Mucosa of descending colon (tissue), 3 donors: ENCODE data around the gene MYO9B. TPM values are rescaled to one million over a fixed set of nuclear protein-coding genes. Genes with fewer than 3 reads are reported as not detected.

Experiments
- ATAC-seq: fragments of 200-7000 bp; cut with Tn5 transposase; one replicate; pipeline ENCODE4 v1.9.1; 2020; ENCODE audit warnings: mild to moderate bottlenecking, moderate library complexity
- DNase-seq, 3 donors: peaks; one replicate each; pipeline ENCODE4 v3.0.0-alpha.2; 2020
- H3K36me3 ChIP-seq: fragments of 200-600 bp; one replicate; pipeline ENCODE4 v1.8.0; 2021; ENCODE audit warnings: low read depth, mild to moderate bottlenecking
- H3K4me1 ChIP-seq: fragments of 200-600 bp; one replicate; pipeline ENCODE4 v1.8.0; 2021; ENCODE audit warnings: low read depth, mild to moderate bottlenecking
- H3K4me3 ChIP-seq: fragments of 200-600 bp; one replicate; pipeline ENCODE4 v1.8.0; 2021; ENCODE audit warnings: mild to moderate bottlenecking
- H3K9me3 ChIP-seq: fragments of 200-600 bp; one replicate; pipeline ENCODE4 v1.8.0; 2021; ENCODE audit warnings: mild to moderate bottlenecking
- CTCF ChIP-seq: fragments of 200-600 bp; IDR thresholded peaks from one replicate; pipeline ENCODE4 v1.8.0; 2022; ENCODE audit warnings: antibody characterized with exemption, mild to moderate bottlenecking
- intact Hi-C, 2 donors: fragments of 100-400 bp; cut with DNase I in 1 of 2; cut with micrococcal nuclease in 1 of 2; formaldehyde crosslinking; loops; one replicate each; pipeline versions ENCODE4 v1.11.0 to v1.11.1; 2022; cut with DNase I, micrococcal nuclease
- total RNA-seq, 3 donors: library from RNA; stranded (reverse); fragmentation: NEBNext Ultra II Directional in 2 of 3; extraction: Animal tissue kit (Norgen Biotek cat#: 25700) in 2 of 3; gene quantifications; one replicate each; pipeline versions ENCODE4 v1.2.1 to v1.2.4, GENCODE V29; 2021 to 2023
- donor health status: DM: no; HTN: no; CAD: no; lungs with moderate emphysema.
- donor health status: DM: no; HTN: no; CAD: no.
- donor health status: DM: no; HTN: yes; CAD: no.

MYO9B gene
- total RNA-seq, 3 donors from 2014 or later: 73.7 to 91.8 (median 90.8) TPM

GRCh38 chr19:17078036-17078919 lies 2.7 kb downstream of the MYO9B start:
- peaks cover 22% of the 10 kb centered on the region for H3K4me1 ChIP-seq
- no peaks in the 10 kb centered on the region for H3K36me3 ChIP-seq
- no peak for ATAC-seq
- TF ChIP-seq CTCF: no peak
- intact Hi-C loops: no loop called here
- DNase-seq: no peak
- no peaks in the 10 kb centered on the region for H3K9me3 ChIP-seq
- H3K4me3 ChIP-seq: no peak overlapping the region

- peaks cover 18% of the 10 kb centered on the region for H3K4me1 ChIP-seq
- TF ChIP-seq CTCF: no peak
- ATAC-seq (no peak), DNase-seq (no peak)
- no peaks in the 10 kb centered on the region for H3K9me3 ChIP-seq
- intact Hi-C loops: no loop called here
- no peaks in the 10 kb centered on the region for H3K36me3 ChIP-seq
- no peak overlapping the region for H3K4me3 ChIP-seq
These were observed 3.5 kb downstream of the MYO9B start for GRCh38 chr19:17078920-17079709.

DNA sequence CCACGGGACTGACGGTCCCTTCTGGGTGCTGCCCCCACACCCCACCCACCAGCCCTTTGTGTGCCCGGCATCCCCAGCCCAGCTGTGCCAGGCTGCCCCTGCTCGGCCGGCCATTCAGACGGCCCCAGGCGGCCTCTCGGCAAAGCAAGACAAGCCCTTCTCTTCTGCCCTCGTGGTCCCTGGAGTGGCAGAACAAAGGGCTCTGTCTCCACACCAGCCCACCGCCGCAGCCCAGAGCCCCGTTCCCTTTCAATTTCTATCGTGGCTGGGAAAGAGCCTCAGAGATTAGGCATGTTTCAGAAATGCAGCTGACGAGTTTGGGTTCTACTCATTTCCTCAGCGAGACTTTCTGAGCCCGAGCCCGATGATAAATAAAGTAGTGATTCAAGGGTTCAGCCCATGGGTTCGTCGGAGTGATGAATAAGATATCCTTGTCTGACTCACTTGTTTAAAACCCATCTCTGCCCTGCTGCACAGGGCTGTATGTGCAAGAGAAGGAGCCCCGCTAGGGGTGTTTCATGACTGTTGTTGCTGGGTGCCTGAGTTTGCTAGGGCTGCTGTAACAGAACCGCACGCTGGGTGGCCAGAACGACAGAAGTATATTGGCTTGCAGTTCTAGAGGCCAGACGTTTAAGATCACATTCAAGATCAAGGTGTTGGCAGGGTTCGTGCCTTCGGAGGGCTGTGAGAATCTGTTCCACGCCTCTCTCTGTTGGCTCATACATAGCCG lies 4.3 kb downstream of the MYO9B start:
- Histone ChIP-seq H3K4me3 (no peak overlapping the region), H3K4me1 (peaks cover 14% of the 10 kb centered on the region)
- intact Hi-C loops: no loop called here

DNA sequence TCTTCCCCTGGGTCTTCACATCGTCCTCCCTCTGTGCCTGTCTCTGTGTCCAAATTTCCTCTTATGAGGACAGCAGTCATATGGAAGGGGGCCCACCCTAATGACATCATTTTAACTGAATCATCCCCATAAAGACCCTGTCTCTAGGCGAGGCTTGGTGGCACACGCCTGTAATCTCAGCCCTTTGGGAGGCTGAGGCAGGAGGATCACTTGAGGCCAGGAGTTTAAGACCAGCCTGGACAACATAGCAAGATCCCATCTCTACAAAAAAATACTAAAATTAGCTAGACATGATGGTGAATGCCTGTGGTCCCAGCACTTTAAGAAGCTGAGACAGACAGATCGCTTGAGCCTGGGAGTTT lies 4.8 kb downstream of the MYO9B start:
- no peak for TF ChIP-seq CTCF
- Histone ChIP-seq H3K36me3 (no peaks in the 10 kb centered on the region), H3K4me1 (peaks cover 14% of the 10 kb centered on the region), H3K9me3 (no peaks in the 10 kb centered on the region), H3K4me3 (no peak overlapping the region)
- ATAC-seq (no peak), DNase-seq (no peak)
- intact Hi-C loops: no loop called here

More for the DNA sequence above, 4.3 kb downstream of the MYO9B start:
- Histone ChIP-seq H3K36me3 (no peaks in the 10 kb centered on the region), H3K9me3 (no peaks in the 10 kb centered on the region)
- peak; percentile 54 to 73 (median 59) for DNase-seq
- TF ChIP-seq CTCF: no peak
- peak; percentile 6 for ATAC-seq
